Measurements from ENCODE around the gene LRMDA. TPM values are rescaled to one million over a fixed set of nuclear protein-coding genes. Genes with fewer than 3 reads are reported as not detected.

LRMDA gene
- total RNA-seq, 6 donors from 2014 or later = 12.8 to 185 (median 18.1) TPM

- Histone ChIP-seq H3K27ac (no peak overlapping the region), H3K4me1 (peaks cover 0 to 15% (median under 1%) of the 10 kb centered on the region in 4 donors), H3K4me3 (peak overlapping the region in 1 of 4 donors; percentile 12), H3K36me3 (no peaks in the 10 kb centered on the region), H3K27me3 (no peaks in the 10 kb centered on the region), H3K9me3 (no peaks in the 10 kb centered on the region)
- WGBS, 2 donors = 78 to 83% methylated on average over 20 to 33 of the region's 33 CpGs
- TF ChIP-seq POLR2AphosphoS5 (IDR thresholded peaks at IDR 0.05) = no peak
- peak in 1 of 2 donors; percentile 66 for DNase-seq
- ATAC-seq (ENCODE audit: low FRiP score in 2 of 2) = peak in 1 of 2 donors; percentile 46
Measured at GRCh38 chr10:76111986-76112825, 680.8 kb downstream of the LRMDA start.

- WGBS, 2 donors = 73 to 86% methylated on average over 2 of the region's 2 CpGs
- no peak for ATAC-seq (ENCODE audit: low FRiP score in 2 of 2)
Measured at GRCh38 chr10:76112826-76113150, 681.4 kb downstream of the LRMDA start.

GRCh38 chr10:76113952-76114351 is 682.5 kb downstream of the LRMDA start:
- 57 to 78% methylated on average over 4 of the region's 4 CpGs for WGBS, 2 donors

More at GRCh38 chr10:76112826-76113150, 681.4 kb downstream of the LRMDA start:
- Histone ChIP-seq H3K9me3 (no peaks in the 10 kb centered on the region), H3K4me1 (peaks cover 0 to 14% (median 0%) of the 10 kb centered on the region in 4 donors), H3K4me3 (no peak overlapping the region), H3K27ac (no peak overlapping the region), H3K36me3 (no peaks in the 10 kb centered on the region), H3K27me3 (no peaks in the 10 kb centered on the region)
- DNase-seq = no peak
- TF ChIP-seq EP300 (IDR thresholded peaks at IDR 0.05) (no peak), POLR2AphosphoS5 (IDR thresholded peaks at IDR 0.05) (no peak), POLR2A (IDR thresholded peaks at IDR 0.05) (no peak), CTCF (IDR thresholded peaks at IDR 0.05) (no peak)

GRCh38 chr10:76114581-76115001 is 683.2 kb downstream of the LRMDA start:
- 57 to 61% methylated on average over 9 of the region's 9 CpGs for WGBS, 2 donors
- Histone ChIP-seq H3K9me3 (no peaks in the 10 kb centered on the region), H3K27ac (no peak overlapping the region), H3K4me3 (no peak overlapping the region), H3K4me1 (peaks cover 0 to 5% (median 0%) of the 10 kb centered on the region in 4 donors), H3K27me3 (no peaks in the 10 kb centered on the region), H3K36me3 (no peaks in the 10 kb centered on the region)
- no peak for DNase-seq
- no peak for ATAC-seq (ENCODE audit: low FRiP score in 2 of 2)
- no peak for TF ChIP-seq POLR2A (IDR thresholded peaks at IDR 0.05)

More at GRCh38 chr10:76113952-76114351, 682.5 kb downstream of the LRMDA start:
- no peak for DNase-seq
- no peak for ATAC-seq (ENCODE audit: low FRiP score in 2 of 2)
- H3K4me3 ChIP-seq = no peak overlapping the region
- TF ChIP-seq EP300 (IDR thresholded peaks at IDR 0.05) = no peak
- TF ChIP-seq POLR2A (IDR thresholded peaks at IDR 0.05) = no peak
- no peak for TF ChIP-seq CTCF (IDR thresholded peaks at IDR 0.05)
- no peak for TF ChIP-seq POLR2AphosphoS5 (IDR thresholded peaks at IDR 0.05)
- no peaks in the 10 kb centered on the region for H3K9me3 ChIP-seq
- H3K27ac ChIP-seq = no peak overlapping the region
- no peaks in the 10 kb centered on the region for H3K36me3 ChIP-seq
- H3K27me3 ChIP-seq = no peaks in the 10 kb centered on the region
- H3K4me1 ChIP-seq = peaks cover 0 to 9% (median 0%) of the 10 kb centered on the region in 4 donors

GRCh38 chr10:76115131-76115470 is 683.7 kb downstream of the LRMDA start:
- WGBS, 2 donors = 73 to 85% methylated on average over 6 of the region's 6 CpGs
- no peak for ATAC-seq (ENCODE audit: low FRiP score in 2 of 2)
- TF ChIP-seq POLR2A (IDR thresholded peaks at IDR 0.05) = no peak
- no peak for TF ChIP-seq POLR2AphosphoS5 (IDR thresholded peaks at IDR 0.05)
- no peak for TF ChIP-seq CTCF (IDR thresholded peaks at IDR 0.05)
- no peak for TF ChIP-seq EP300 (IDR thresholded peaks at IDR 0.05)
- H3K27me3 ChIP-seq = no peaks in the 10 kb centered on the region
- no peak overlapping the region for H3K27ac ChIP-seq
- H3K4me1 ChIP-seq = peaks cover 0 to 4% (median 0%) of the 10 kb centered on the region in 4 donors
- no peak overlapping the region for H3K4me3 ChIP-seq
- no peaks in the 10 kb centered on the region for H3K9me3 ChIP-seq
- no peaks in the 10 kb centered on the region for H3K36me3 ChIP-seq
- DNase-seq = no peak
